Motor neuron (in vitro differentiated cells): ENCODE measurements around the gene FAM168A. TPM values are rescaled to one million over a fixed set of nuclear protein-coding genes. Genes with fewer than 3 reads are reported as not detected.
"Not testable (repeated sequence)": the region's sequence is repeated elsewhere in the genome, so short reads cannot be mapped to it uniquely, and the experiment has no call there.

Experiments
- ATAC-seq, 8 experiments: fragments of 200-7000 bp; cut with Tn5 transposase; replicated peaks in 6 of 8; 2 replicates each; pipeline ENCODE4 v1.8.0; 2021; ENCODE audit warnings: mild to moderate bottlenecking in 8 of 8, moderate library complexity in 8 of 8
- H3K27ac ChIP-seq, 2 donors: fragments of 250-450 bp; sonication (Bioruptor Pico); 2 replicates each; pipeline ENCODE4 v1.9.0; 2021; ENCODE audit warnings: antibody characterized with exemption in 2 of 2, mild to moderate bottlenecking in 2 of 2, moderate library complexity in 1 of 2
- H3K4me1 ChIP-seq, 2 donors: fragments of 250-450 bp; sonication (Bioruptor Pico); replicated peaks in 1 of 2; 2 replicates each; pipeline ENCODE4 v1.6.1; 2021; ENCODE audit warnings: antibody characterized with exemption in 2 of 2, mild to moderate bottlenecking in 2 of 2, moderate library complexity in 1 of 2
- H3K4me3 ChIP-seq, 5 donors: fragments of 250-450 bp; sonication (Bioruptor Pico); 2 replicates each; pipeline ENCODE4 v1.9.0; 2021; ENCODE audit warnings: antibody characterized with exemption in 5 of 5, mild to moderate bottlenecking in 5 of 5, moderate library complexity in 4 of 5
- WGBS, 10 experiments: fragments of 450-650 bp; shearing (Covaris generic); methylation state at CpG; one replicate each; pipeline ENCODE4 v1.0.0; 2022; 5-methylcytosine and 5-hydroxymethylcytosine counted together
- in situ Hi-C, 9 experiments: fragments of 400-800 bp; cut with MboI; loops; one replicate each; pipeline ENCODE4 v1.15.0; 2021; ENCODE audit warnings: low sequenced_read_pairs in 9 of 9, low pct_unique_long_range_greater_than_20kb in 2 of 9; ENCODE audit not compliant: unreplicated experiment in 9 of 9
- total RNA-seq, 8 experiments: library from RNA; unstranded; fragments of 300-600 nt; gene quantifications; 2 replicates each; pipeline versions ENCODE4 v1.2.3 to v1.2.4, GENCODE V29; 2022

FAM168A gene
- total RNA-seq, 8 experiments from 2014 or later: 33.2 to 82.3 (median 47.1) TPM

DNA sequence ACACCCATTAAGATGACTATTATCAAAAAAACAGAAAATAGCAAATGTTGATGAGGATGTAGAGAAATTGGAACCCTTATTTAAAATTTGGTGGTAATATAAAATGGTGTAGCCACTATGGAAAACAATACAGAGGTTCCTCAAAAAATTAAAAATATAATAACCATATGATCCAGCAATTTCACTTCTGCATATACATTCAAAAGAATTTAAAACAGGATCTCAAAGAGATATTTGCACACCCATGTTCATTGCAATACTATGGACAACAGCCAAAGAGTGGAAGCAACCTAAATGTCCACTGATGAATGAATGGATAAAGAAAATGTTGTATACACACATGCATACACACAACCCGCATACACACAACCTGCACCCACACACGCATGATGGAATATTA lies 102.2 kb downstream of the FAM168A start:
- in situ Hi-C loops: loop anchor here in 1 of 9 experiments (25.0 kb wide), 1 partner anchor 167 kb away; no protein-coding TSS in a partner anchor
- Histone ChIP-seq H3K27ac (no peak overlapping the region), H3K4me3 (no peak overlapping the region), H3K4me1 (no peaks in the 10 kb centered on the region)
- WGBS, 10 experiments: 20 to 100% (median 100%) methylated on average over 1 to 2 of the region's 2 CpGs; no CpG with 5 or more reads in 3 of the 10 experiments
- ATAC-seq: no peak

DNA sequence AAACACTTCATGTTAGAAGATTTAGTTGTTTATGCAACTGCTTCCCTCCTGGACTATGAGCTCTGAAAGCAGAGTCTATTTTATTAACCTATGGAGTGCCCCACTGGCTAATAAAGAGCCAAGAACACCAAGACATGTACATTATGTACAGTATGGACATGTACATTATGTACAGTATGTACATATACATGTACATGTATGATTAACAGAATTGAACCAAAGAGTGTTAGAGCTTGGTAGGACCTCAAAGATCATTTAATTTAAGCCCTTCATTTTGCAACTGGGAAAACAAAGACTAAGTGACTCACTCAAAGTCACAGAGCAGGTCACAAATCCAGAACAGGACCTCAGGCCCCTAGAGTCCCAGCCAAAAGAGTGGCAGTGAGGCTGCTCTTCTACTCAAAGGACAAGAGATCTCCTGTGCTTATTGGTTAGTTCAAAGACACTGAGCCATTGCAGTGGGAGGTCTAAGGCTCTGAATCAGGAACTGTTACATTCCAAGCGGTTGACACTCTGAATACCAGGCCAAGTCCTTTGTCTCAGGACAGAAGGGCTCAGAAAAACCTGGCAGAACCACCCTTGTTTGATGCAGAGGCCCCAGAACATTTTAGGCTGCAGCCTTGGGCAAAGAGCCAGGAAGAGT lies 103.8 kb downstream of the FAM168A start:
- in situ Hi-C loops: loop anchor here in 1 of 9 experiments (25.0 kb wide), 1 partner anchor 168 kb away; no protein-coding TSS in a partner anchor
- Histone ChIP-seq H3K27ac (no peak overlapping the region), H3K4me3 (no peak overlapping the region), H3K4me1 (no peaks in the 10 kb centered on the region)
- ATAC-seq: peak in 5 of 8 experiments; percentile 40 to 93 (median 74)
- 0 to 88% (median 83%) methylated on average over 1 of the region's 1 CpG; no CpG with 5 or more reads in 4 of the 10 experiments for WGBS, 10 experiments

DNA sequence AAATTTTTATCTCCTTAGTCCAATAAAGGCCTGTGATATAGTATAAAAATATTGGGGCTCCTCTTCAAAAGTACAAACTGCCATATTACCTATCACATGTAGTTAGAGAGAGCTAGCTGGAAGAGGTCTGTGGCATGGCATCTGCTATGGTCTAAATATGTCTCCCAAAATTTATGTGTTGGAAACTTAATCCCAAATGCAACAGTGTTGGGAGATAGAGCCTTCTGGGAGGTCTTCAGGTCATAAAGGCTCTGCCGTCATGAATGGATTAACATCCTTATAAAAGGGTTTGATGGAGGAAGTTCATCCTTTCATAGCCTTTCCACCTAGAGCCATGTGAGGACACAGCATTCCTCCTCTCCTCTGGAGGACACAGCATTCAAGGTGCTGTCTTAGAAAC lies 116.3 kb downstream of the FAM168A start:
- Histone ChIP-seq H3K27ac (no peak overlapping the region), H3K4me1 (no peaks in the 10 kb centered on the region), H3K4me3 (no peak overlapping the region)
- in situ Hi-C loops: loop anchor here in 1 of 9 experiments (25.0 kb wide), 1 partner anchor 181 kb away; no protein-coding TSS in a partner anchor
- 60 to 100% (median 86%) methylated on average over 1 of the region's 1 CpG; no CpG with 5 or more reads in 5 of the 10 experiments for WGBS, 10 experiments
- no peak for ATAC-seq

DNA sequence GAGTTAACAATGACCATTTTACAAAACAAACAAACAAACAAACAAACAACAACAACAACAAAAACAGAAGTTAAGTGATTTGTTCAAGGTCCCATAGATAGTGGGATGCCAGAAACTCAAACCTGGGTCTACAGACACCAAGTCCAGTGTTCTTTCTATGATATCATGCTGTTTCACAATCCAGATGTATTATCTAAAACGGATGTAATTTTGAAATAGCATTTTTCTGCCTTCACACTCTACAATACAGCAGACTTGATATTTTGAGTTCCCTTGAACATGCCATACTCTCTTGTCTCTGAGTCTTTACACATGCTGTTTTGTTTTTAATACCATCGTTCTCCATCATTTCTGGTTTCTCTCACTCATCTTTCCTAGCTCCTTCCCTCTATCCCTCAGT lies 117.2 kb downstream of the FAM168A start:
- no peak overlapping the region for H3K27ac ChIP-seq
- WGBS, 10 experiments: 0 to 100% (median 85%) methylated on average over 1 to 2 of the region's 2 CpGs; no CpG with 5 or more reads in 1 of the 10 experiments
- no peaks in the 10 kb centered on the region for H3K4me1 ChIP-seq
- in situ Hi-C loops: loop anchor here in 1 of 9 experiments (25.0 kb wide), 1 partner anchor 182 kb away; no protein-coding TSS in a partner anchor
- no peak for ATAC-seq
- no peak overlapping the region for H3K4me3 ChIP-seq

DNA sequence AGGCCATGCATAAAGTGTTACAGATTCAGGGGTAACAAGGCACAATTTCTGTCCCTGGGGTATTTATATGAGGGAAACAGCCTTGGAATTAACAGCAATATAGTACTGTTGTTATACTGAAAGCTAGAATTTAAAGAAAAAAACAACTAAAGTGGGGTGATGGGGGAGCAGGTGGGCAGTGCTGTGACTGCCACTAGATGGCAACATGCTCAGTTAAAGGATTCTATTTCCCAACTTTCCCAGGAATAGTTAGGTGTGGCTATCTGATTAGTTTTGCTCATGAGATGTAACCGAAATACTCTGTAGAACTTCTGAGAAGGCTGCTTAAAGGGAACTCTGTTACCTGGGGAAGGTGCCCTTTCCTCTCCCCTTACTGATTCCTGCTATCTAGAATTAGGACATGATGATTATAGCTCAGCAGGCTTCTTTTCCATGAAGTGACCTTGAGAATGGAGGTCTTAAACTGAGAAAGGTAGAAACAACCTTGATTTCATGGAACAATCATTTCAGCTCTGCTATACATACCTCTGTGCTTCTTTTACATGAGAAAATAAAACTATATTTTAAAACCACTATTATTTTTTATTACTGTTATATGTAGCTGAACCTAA lies 119.1 kb downstream of the FAM168A start:
- no peak overlapping the region for H3K27ac ChIP-seq
- no peaks in the 10 kb centered on the region for H3K4me1 ChIP-seq
- WGBS, 10 experiments: 0 to 83% (median 20%) methylated on average over 1 of the region's 1 CpG; no CpG with 5 or more reads in 1 of the 10 experiments
- in situ Hi-C loops: loop anchor here in 1 of 9 experiments (25.0 kb wide), 1 partner anchor 183 kb away; no protein-coding TSS in a partner anchor
- peak in 4 of 8 experiments; percentile 57 to 94 (median 92) for ATAC-seq
- no peak overlapping the region for H3K4me3 ChIP-seq

DNA sequence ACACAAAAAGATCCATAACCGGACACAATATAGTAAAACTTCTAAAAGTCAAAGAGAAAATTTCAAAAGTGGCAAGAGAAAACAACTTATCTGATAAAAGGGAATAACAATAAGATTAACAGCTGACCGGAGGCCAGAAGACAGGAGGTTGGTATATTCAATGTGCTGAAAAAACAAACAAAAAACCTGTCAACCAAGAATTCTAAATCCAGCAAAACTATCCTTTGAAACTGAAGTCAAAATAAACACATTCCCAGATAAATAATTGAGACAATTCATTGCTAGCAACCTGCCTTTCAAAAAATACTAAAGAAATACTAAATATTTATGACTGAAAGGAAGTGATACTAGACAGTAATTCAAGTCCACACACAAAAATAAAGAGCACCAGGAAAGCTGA lies 120.4 kb downstream of the FAM168A start:
- no peak for ATAC-seq
- in situ Hi-C loops: loop anchor here in 1 of 9 experiments (25.0 kb wide), 1 partner anchor 185 kb away; no protein-coding TSS in a partner anchor
- Histone ChIP-seq H3K27ac (no peak overlapping the region), H3K4me1 (no peaks in the 10 kb centered on the region), H3K4me3 (no peak overlapping the region)
- 86 to 100% (median 98%) methylated on average over 1 to 2 of the region's 2 CpGs for WGBS, 10 experiments

DNA sequence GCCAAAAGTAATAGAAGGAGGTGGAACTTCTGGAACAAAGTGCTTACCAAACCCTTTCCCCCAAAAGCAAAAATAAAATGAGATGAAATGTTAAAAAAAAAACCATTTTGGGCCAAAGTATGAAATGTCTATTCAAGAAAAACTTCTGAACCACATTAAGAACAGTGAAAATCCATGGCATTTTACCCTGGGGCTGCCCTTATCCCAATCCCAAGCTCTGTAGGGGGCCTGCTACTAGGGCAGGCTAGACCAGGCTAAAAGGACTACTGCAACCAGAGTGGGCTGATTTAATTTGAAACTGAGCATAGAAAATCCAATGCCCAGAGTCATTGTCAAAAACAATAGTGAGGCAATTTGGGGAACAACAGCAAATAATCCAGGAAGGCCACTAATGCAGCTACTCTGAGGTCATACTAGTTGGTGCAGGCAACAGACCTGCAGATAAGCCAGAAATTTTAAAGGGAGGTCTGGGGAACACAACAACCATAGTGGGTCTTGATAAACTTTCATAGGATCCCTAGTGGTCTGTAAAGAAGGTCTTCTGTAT lies 122.3 kb downstream of the FAM168A start:
- ATAC-seq: no peak
- Histone ChIP-seq H3K27ac (no peak overlapping the region), H3K4me1 (no peaks in the 10 kb centered on the region), H3K4me3 (no peak overlapping the region)
- in situ Hi-C loops: loop anchor here in 1 of 9 experiments (25.0 kb wide), 1 partner anchor 187 kb away; no protein-coding TSS in a partner anchor

DNA sequence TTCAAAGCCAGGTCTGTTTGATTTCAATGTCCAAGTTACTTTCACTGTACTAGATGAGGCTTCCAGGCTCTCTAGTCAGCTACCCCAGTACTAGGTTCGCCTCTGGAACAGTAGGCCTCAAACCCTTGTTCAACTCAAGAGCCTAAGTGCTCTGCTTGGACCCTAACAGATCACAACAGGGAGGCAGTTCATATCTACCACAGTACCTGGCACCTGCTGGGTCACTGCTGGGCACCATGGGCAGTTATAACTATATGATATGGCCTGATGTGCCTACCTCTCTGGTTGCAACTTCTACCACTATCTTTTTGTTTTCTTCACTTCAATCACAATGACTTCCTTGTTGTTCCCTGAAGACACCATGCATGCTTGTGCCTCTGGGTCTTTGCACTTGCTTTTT lies 124.7 kb downstream of the FAM168A start:
- no peak overlapping the region for H3K4me3 ChIP-seq
- in situ Hi-C loops: no loop called here
- no peak for ATAC-seq
- no peaks in the 10 kb centered on the region for H3K4me1 ChIP-seq
- WGBS, 10 experiments: 60 to 100% (median 90%) methylated on average over 1 of the region's 1 CpG; no CpG with 5 or more reads in 6 of the 10 experiments
- H3K27ac ChIP-seq: no peak overlapping the region

DNA sequence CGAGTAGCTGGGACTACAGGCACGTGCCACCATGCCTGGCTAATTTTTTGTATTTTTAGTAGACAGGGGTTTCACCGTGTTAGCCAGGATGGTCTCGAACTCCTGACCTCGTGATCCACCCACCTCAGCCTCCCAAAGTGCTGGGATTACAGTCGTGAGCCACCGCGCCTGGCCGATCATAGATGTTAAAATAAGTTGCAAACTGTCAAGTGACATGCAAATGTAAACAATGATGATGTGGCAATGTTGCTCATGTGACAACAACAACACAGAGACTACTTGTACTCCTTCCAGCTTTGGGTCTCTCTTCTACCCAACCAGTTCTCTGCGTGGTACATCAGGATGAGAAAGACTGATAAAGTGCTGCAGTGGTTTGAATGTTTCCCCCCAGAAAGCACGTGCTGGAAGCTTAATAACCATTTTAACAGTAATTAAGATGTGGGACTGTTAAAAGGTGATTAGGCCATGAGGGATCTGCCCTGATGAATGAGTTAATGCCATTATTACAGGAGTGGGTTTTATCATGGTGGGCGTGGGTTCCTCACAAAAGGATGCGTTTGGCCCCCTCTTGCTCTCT lies 127.8 kb downstream of the FAM168A start:
- WGBS, 10 experiments: 80 to 100% (median 95%) methylated on average over 1 to 8 of the region's 13 CpGs
- H3K27ac ChIP-seq, H3K4me1 ChIP-seq, H3K4me3 ChIP-seq, ATAC-seq, in situ Hi-C loops: not testable (repeated sequence)

DNA sequence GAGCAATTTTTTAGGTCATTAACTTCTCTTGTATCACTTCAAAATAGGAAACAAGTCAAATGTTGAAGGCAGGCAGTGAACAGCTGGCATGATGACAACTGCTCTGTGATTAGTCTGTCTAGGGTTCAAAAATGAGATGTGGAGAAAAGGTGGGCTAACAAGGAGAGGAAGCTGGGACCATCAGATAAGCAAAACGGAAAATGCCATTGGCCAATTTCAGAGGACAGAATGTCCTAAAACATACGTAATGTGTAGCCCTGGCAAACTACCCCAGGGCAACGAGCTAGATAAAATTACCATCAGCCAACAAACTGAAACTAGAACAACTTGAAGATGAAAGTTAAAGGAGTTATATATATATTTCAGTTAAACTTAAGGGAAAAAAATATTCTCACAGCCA lies 128.5 kb downstream of the FAM168A start:
- ATAC-seq: no peak
- Histone ChIP-seq H3K4me3 (no peak overlapping the region), H3K4me1 (no peaks in the 10 kb centered on the region), H3K27ac (no peak overlapping the region)
- in situ Hi-C loops: no loop called here
- WGBS, 10 experiments: 83 to 100% (median 92%) methylated on average over 2 to 3 of the region's 3 CpGs; no CpG with 5 or more reads in 2 of the 10 experiments

DNA sequence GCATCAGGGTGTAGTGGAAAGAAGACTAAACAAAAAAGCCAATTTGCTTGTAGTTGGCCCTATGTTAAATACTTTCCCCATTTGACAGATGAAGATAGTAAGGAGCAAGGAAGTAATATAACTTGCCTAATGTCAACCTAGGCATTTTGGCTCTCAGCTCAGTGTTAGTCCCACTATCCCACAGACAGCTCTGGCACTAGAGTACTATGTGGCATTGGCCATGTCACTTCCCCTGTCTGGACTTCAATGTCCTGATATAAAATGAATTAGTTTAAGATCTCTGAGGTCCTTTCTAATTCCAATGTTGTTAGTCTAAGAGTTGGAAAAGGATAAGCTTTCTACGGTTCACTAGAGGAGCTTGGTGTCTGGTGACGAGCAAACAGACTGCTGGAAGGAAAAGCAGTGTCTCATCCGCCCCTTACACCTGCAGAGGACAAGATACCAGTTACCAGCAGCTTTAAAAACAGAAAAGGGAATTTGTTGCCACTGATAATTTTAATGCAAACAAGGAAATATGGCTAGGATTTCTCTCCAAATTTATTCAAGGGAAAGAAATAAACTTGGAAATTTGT lies 129.2 kb downstream of the FAM168A start:
- Histone ChIP-seq H3K4me1 (no peaks in the 10 kb centered on the region), H3K4me3 (no peak overlapping the region), H3K27ac (no peak overlapping the region)
- in situ Hi-C loops: no loop called here
- WGBS, 10 experiments: 89 to 100% (median 93%) methylated on average over 2 to 3 of the region's 3 CpGs
- no peak for ATAC-seq

DNA sequence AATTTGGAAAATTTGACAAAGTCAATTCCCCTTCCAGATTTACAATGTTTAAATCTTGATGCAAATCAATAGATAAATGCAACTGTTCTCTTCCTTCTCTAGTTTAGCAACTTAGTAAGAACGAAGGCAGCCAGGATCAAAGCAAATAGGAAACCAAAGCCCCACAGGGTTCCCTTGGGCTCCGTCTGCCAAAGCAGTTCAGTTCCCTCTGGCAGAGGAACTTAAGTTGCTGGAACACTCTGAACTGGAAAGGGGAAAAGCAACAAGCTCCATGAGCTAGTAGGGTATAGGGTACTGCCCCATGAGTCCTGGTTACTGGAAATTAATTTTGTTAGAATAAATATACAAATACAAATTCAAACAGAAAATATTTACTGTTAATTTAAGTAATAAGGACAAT lies 130.4 kb downstream of the FAM168A start:
- no peak overlapping the region for H3K27ac ChIP-seq
- WGBS, 10 experiments: 75 to 100% (median 92%) methylated on average over 1 to 2 of the region's 2 CpGs; no CpG with 5 or more reads in 2 of the 10 experiments
- H3K4me3 ChIP-seq: no peak overlapping the region
- ATAC-seq: no peak
- in situ Hi-C loops: no loop called here
- no peaks in the 10 kb centered on the region for H3K4me1 ChIP-seq

DNA sequence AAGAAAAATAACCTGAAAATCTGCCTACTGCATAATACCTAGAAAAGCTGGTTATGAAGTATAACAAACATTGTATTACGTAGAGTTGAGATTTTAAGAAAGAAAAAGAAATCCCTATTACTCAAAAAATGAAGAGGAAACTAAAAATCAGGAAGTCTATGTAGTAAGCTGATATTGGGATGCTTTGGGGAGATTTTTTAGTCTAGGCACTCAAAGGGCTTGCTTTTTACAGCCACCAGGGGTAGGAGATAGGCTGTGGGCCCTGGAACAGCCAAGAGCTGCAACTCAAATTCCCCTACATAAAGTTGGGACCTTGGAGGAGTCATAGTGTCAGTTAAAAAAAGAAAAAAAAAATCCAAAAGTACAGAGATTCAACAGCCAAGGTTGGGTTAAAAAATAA lies 131.3 kb downstream of the FAM168A start:
- 80 to 100% (median 100%) methylated on average over 1 of the region's 1 CpG; no CpG with 5 or more reads in 1 of the 10 experiments for WGBS, 10 experiments
- ATAC-seq: no peak
- no peak overlapping the region for H3K4me3 ChIP-seq
- no peak overlapping the region for H3K27ac ChIP-seq
- in situ Hi-C loops: no loop called here
- H3K4me1 ChIP-seq: no peaks in the 10 kb centered on the region
